HG03095 (cell line): Measurements from ENCODE around the gene GOLGA6A.

Experiments
- ATAC-seq: cut with Tn5 transposase; IDR thresholded peaks from one replicate; pipeline ENCODE4 v1.9.1; 2021; ENCODE audit warnings: moderate library complexity; ENCODE audit not compliant: unreplicated experiment

Gene GOLGA6A

GRCh38 chr15:74038707-74039655 lies 43.4 kb downstream of the GOLGA6A start:
- no peak for ATAC-seq

- ATAC-seq = no peak
Observed at GRCh38 chr15:74037171-74038117, 44.9 kb downstream of the GOLGA6A start.

- ATAC-seq = no peak
Observed at GRCh38 chr15:74036271-74037170, 45.8 kb downstream of the GOLGA6A start.

GRCh38 chr15:74035121-74036017 lies 47.0 kb downstream of the GOLGA6A start:
- ATAC-seq = no peak

GRCh38 chr15:74034206-74034755 lies 48.1 kb downstream of the GOLGA6A start:
- no peak for ATAC-seq

- ATAC-seq = no peak
Observed at GRCh38 chr15:74032606-74033561, 49.5 kb downstream of the GOLGA6A start.

GRCh38 chr15:74032046-74032445 lies 50.3 kb downstream of the GOLGA6A start:
- ATAC-seq = no peak

- ATAC-seq = no peak
Observed at GRCh38 chr15:74028646-74029045, 53.7 kb downstream of the GOLGA6A start.

- ATAC-seq = no peak
Observed at GRCh38 chr15:74027688-74028087, 54.7 kb downstream of the GOLGA6A start.

GRCh38 chr15:74025436-74025835 lies 56.9 kb downstream of the GOLGA6A start:
- no peak for ATAC-seq

GRCh38 chr15:74024687-74025086 lies 57.7 kb downstream of the GOLGA6A start:
- no peak for ATAC-seq

- ATAC-seq = no peak
Observed at GRCh38 chr15:74022706-74023470, 59.5 kb downstream of the GOLGA6A start.
